Measurements from ENCODE around the gene BIRC3.
"Not testable (repeated sequence)": the region's sequence is repeated elsewhere in the genome, so short reads cannot be mapped to it uniquely, and the experiment has no call there.

- not testable (repeated sequence) for TF ChIP-seq CTCF (IDR thresholded peaks at IDR 0.05); POLR2A (IDR thresholded peaks at IDR 0.05); POLR2AphosphoS5 (IDR thresholded peaks at IDR 0.05; ENCODE audit: insufficient read depth in 1 of 2, low read depth in 1 of 2)
Observed at GRCh38 chr11:102341311-102341710, 24.0 kb downstream of the BIRC3 start.

Data from vagina (tissue), 2 donors.